OCI-LY3 (cell line): ENCODE data around the gene MUC6.

Source experiments
- CTCF ChIP-seq: fragments of 200-600, 300-600 bp; sonication (generic); IDR thresholded peaks from 2 replicates; pipeline ENCODE4 v1.5.1; 2014; ENCODE audit warnings: antibody characterized with exemption, low read length, low read depth
- EZH2phosphoT487 ChIP-seq: fragments of 200-600 bp; shearing (Covaris generic); IDR thresholded peaks from 2 replicates; pipeline ENCODE4 v1.6.1; 2018; ENCODE audit warnings: antibody characterized with exemption, mixed run types, low read depth

- TF ChIP-seq CTCF (no peak), EZH2phosphoT487 (no peak)
Measured at GRCh38 chr11:999009-999408, 37.5 kb downstream of the MUC6 start.
